ENCODE data around the gene DDIT3.

GRCh38 chr12:57516617-57517153 lies 3.6 kb downstream of the DDIT3 start:
- TF ChIP-seq CTCF (IDR thresholded peaks at IDR 0.05) (no peak), ZNF138 (CRISPR knock-in tag; conservative IDR thresholded peaks at IDR 0.05) (no peak), MAX (CRISPR knock-in tag; IDR thresholded peaks at IDR 0.05) (no peak), SMAD3 (CRISPR knock-in tag; IDR thresholded peaks at IDR 0.05; ENCODE audit: borderline replicate concordance) (no peak), TCF7 (CRISPR knock-in tag; IDR thresholded peaks at IDR 0.05; ENCODE audit: low read depth) (no peak), JAZF1 (CRISPR knock-in tag; IDR thresholded peaks at IDR 0.05) (no peak), NR2C2 (CRISPR knock-in tag; IDR thresholded peaks at IDR 0.05) (no peak), NFE2L1 (CRISPR knock-in tag; IDR thresholded peaks at IDR 0.05) (no peak), ZBTB21 (CRISPR knock-in tag; IDR thresholded peaks at IDR 0.05; ENCODE audit: borderline replicate concordance) (no peak), E2F1 (CRISPR knock-in tag; IDR thresholded peaks at IDR 0.05) (no peak), SP1 (CRISPR knock-in tag; conservative IDR thresholded peaks at IDR 0.05) (no peak)
- TF ChIP-seq, protein P1, sequence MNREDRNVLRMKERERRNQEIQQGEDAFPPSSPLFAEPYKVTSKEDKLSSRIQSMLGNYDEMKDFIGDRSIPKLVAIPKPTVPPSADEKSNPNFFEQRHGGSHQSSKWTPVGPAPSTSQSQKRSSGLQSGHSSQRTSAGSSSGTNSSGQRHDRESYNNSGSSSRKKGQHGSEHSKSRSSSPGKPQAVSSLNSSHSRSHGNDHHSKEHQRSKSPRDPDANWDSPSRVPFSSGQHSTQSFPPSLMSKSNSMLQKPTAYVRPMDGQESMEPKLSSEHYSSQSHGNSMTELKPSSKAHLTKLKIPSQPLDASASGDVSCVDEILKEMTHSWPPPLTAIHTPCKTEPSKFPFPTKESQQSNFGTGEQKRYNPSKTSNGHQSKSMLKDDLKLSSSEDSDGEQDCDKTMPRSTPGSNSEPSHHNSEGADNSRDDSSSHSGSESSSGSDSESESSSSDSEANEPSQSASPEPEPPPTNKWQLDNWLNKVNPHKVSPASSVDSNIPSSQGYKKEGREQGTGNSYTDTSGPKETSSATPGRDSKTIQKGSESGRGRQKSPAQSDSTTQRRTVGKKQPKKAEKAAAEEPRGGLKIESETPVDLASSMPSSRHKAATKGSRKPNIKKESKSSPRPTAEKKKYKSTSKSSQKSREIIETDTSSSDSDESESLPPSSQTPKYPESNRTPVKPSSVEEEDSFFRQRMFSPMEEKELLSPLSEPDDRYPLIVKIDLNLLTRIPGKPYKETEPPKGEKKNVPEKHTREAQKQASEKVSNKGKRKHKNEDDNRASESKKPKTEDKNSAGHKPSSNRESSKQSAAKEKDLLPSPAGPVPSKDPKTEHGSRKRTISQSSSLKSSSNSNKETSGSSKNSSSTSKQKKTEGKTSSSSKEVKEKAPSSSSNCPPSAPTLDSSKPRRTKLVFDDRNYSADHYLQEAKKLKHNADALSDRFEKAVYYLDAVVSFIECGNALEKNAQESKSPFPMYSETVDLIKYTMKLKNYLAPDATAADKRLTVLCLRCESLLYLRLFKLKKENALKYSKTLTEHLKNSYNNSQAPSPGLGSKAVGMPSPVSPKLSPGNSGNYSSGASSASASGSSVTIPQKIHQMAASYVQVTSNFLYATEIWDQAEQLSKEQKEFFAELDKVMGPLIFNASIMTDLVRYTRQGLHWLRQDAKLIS (CRISPR knock-in tag; IDR thresholded peaks at IDR 0.05; ENCODE audit: borderline replicate concordance), result no peak
- TF ChIP-seq, protein P2, sequence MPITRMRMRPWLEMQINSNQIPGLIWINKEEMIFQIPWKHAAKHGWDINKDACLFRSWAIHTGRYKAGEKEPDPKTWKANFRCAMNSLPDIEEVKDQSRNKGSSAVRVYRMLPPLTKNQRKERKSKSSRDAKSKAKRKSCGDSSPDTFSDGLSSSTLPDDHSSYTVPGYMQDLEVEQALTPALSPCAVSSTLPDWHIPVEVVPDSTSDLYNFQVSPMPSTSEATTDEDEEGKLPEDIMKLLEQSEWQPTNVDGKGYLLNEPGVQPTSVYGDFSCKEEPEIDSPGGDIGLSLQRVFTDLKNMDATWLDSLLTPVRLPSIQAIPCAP (CRISPR knock-in tag; IDR thresholded peaks at IDR 0.05), result no peak

Data from WTC11 (cell line).